HG03025 (cell line): Measurements from ENCODE around the gene TMEM184A.

ENCODE experiments used
- ATAC-seq: cut with Tn5 transposase; IDR thresholded peaks from one replicate; pipeline ENCODE4 v1.9.1; 2021; ENCODE audit warnings: mild to moderate bottlenecking, moderate library complexity; ENCODE audit not compliant: unreplicated experiment, low FRiP score

Gene TMEM184A

GRCh38 chr7:1553512-1554210, 2.3 kb downstream of the TMEM184A start:
- ATAC-seq = no peak

GRCh38 chr7:1552200-1552599, 3.8 kb downstream of the TMEM184A start:
- ATAC-seq = no peak

DNA sequence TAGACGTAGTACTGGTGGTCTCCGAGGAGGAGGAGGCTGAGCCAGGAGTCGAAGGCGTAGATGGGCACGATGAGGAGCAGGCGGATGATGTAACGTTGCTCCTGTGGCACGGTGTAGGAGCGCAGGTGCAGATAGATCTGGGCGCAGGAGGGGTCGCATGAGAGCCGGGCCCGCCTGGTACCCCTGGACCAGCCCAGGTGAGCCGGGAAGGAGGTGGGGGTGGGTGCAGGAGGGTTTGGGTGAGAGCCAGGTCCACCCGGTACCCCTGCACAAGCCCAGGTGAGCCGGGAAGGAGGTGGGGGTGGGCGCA, 5.2 kb downstream of the TMEM184A start:
- ATAC-seq = no peak

GRCh38 chr7:1550005-1550845, 5.8 kb downstream of the TMEM184A start:
- ATAC-seq = no peak

- no peak for ATAC-seq
These were observed 6.5 kb downstream of the TMEM184A start for GRCh38 chr7:1549357-1550004.

DNA sequence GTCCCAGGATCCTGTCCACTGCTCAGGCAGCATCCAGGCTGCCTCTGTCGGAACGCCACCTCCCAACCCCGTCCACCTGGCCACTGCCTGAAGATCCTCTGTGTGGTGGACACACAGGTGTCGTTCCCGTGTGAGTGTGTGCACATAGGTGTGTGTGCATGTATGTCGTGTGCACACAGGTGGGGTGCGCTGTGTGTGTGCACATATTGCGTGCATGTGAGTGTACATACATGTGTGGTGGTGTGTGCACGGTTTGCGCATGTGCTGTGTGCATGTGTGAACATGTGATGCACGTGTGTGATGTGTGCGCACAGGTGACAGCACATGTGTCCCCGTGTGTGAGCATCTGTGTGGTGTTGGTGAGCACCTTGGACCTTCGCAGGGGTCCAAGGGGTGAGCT, 7.1 kb downstream of the TMEM184A start:
- no peak for ATAC-seq

GRCh38 chr7:1548438-1548831, 7.6 kb downstream of the TMEM184A start:
- ATAC-seq = no peak

DNA sequence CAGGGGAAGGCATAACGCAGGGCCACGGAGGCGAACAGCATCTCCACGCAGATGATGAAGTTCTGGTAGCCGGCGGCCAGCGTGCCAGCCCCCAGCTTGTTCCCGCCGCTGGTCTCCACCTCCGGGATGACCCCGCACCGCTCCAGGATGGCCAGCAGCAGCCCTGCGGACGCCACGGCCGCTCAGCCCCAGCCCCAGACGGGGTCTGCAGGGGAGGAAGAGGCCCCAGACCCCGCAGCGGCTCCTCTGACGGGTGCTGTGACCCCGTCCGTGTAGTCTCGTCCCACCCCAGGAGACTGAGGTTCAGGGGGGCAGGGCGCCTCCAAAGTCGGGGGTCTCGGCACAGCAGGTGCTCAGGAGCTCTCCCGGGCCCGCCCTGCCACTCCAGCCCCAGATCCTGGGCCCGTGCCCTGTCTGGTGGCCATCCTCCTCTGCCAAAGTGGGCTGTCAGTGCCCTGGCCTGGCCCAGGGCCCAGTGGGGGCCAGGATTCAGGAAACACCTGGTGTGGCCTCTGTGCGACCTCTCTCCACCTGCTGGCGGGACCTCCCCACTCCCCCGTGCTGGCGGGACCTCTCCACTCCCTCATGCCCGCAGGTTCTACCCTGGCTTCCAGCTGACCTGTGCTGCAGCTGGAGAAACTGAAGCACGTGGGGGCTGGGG, 8.1 kb downstream of the TMEM184A start:
- ATAC-seq = no peak

- ATAC-seq = no peak
These were observed 8.9 kb downstream of the TMEM184A start for GRCh38 chr7:1546909-1547776.

DNA sequence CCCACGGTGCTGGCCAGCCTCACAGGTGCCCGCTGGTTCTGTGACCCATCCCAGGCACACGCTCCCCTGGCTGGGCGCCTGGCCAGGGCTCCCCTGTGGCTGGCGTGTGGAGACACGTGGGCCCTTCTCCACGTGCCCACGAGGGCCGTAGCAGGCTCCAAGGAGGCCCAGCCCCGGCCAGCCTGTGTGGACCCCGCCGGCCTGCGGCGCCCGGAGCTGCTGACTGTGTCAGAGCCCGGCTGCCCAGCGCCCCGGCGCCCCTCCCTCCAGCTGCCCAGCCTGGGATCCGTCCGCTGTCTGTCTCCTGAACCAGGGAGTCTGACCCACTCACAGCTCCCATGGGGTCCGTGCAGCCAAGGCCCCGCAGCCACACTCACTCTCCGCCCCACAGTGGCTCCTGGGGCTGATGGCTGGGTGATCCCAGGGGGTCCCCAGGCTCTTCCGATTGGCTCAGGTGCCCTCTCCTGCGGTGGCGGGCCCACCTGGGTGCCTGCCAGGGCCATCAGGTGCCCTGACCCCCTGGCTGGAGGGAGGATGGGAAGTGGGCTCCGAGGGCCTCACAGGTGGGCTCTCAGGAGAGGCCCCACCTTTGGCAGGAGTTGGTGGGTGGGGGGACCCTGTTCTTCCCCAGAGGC, 9.6 kb downstream of the TMEM184A start:
- no peak for ATAC-seq

DNA sequence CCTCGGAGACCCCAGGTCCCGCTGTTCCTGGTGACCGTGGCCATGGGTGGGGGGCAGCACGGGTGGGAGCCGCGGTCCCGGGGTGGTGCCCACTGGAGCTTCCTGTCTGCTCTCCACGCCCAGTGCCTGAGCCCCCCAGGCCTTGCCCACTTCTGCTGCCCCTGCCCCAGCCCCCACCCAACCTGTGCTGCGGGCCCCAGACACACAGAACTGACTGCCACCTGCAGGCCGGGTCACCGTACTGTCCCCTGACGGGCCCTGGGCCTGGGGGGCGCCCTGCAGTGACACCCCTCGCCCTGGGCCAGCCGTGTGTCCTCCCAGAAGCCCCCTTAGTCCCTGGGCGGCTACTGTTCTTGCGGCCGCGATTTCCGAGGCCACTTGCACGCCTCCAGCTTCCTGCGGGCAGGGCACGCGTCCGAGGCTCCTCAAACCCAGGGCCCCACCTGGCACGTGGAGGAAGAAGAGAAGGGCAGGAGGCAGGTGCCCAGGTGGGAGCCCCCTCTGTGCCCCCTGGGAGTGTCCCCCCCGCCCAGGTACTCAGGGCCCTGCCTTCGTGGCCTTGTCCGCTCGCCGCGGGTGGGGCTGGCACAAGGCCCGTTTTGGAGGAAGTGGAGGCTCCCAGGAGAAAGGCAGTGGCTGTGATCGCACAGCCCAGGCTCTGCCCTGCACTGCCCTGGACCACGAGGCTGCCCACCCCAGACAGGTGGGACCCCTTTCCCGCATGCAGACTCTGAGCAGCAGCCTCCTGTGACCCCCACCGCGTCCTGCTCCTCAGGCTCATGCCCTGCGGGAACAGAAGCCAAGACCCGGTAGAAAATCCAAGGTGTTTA, 10.4 kb downstream of the TMEM184A start:
- no peak for ATAC-seq

GRCh38 chr7:1544896-1545416, 11.0 kb downstream of the TMEM184A start:
- no peak for ATAC-seq

DNA sequence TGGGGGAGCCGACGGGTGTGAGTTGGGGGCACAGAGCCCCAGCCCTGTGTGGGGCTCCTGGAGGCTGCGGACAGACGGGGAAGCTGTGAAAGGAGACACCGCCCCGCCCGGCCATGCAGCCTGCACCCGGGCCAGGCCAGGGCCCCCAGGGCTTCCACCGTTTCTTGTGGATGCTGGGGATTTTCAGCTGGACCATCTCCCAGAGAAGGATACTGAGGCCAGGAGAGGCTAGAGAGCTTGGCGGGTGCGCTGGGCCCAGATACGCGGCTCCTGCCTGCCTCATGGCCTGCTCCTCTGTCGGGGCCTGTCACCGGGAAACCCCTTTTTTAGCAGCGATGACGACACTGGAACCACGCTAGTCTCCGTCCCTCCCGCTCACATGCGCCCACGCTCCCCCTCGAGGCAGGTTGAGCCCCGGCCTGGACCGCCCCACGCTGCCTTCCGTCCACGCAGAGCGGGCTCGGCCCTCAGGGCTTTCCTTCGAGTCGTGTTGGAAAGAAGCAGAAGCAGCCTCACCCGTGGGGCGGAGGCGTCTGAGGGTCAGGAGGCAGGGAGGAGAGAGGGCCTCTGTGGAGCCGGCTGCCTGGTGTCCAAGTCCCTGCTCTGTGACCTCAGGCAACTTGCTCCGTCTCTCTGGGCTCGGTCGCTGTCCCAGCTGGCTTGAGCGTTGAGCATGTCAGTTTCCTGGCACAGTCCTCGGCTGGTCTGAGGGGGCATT, 11.7 kb downstream of the TMEM184A start:
- no peak for ATAC-seq

DNA sequence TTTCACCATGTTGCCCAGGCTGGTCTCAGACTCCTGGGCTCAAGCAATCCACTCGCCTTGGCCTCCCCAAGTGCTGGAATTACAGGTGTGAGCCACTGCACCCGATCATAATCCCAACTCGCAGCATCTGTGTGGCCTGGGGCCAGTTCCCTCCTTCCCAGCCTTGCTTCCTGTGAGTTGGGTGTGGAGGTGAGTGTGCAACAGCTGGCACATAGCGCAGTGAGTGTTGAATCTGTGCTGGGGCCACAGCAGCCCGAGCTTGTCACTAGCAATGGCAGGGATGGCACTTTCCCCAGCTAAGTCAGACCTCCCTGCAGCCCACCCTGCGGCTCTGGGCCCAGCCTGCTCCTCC, 12.2 kb downstream of the TMEM184A start:
- no peak for ATAC-seq

DNA sequence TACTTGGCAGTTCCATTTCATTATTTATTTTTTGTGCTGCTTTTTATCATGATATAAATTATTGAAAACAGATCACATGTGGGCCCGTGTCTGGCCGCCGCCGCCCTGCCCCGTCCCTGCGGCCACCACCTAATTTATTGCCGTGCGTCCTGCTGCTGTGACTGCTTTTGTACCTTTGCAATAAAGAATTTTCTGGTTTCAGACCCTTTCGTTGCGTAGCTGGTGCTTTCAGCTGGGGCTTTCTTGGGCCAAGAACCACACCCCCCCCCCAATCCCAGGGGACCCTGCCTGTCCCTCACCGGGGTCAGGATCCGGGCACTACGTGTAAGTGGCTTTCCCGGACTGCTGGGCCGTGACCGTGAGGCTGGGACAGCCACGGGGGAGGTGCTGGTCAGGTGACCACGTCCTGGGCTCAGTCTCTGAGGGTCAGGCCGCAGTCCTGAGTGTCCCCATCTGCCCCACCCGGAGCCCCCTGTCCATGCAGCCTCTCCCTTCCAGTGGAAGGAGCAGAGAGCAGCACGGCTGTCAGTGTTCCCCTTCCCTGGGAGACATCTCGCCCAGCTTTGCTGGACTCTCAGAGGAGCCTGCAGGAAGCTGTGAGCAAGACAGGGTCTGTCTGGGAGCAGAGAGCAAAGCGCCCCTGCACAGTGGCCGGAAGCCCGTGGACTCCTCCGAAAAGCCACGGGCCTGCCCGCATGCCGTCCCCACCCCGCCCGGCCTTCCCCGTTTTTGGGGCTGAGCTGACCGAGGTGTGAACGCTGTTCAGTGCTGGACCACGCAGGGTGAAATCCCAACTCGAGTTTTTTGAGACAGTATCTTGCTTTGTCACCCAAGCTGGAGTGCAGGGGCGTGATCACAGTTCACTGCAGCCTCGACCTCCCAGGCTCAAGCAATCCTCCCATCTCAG, 12.9 kb downstream of the TMEM184A start:
- ATAC-seq = no peak

DNA sequence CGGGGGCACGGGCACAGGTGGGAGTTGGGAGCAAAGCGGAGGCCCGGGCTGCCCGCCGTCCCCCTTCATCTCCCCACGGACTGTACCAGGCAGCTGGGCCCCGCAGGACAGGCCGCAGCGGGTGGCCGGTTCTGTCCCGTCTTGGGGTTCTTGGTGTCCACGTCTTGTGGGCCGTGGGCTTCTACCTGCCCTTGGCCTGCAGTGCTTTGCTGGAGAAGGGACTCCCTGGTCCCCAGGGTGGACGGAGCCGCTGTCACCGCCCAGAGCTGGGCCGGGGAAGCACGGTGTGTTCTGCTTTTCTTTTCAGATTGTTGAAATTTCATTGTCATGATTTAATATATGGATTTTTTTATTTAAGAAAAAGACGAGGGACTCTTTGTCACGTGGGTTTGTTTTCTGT, 13.7 kb downstream of the TMEM184A start:
- ATAC-seq = no peak
